Stimulated activated CD4-positive, alpha-beta T cell treated with anti-CD3 and anti-CD28 coated beads, Interleukin-4, amount 100 ng/mL, for 48 hours (primary cell): Measurements from ENCODE around the gene CENPK.
A peak's percentile ranks its signal among the peaks of the same experiment; 100 is the strongest.
"Not testable (repeated sequence)": the region's sequence is repeated elsewhere in the genome, so short reads cannot be mapped to it uniquely, and the experiment has no call there.

Source experiments
- DNase-seq, 2 donors: peaks; one replicate each; pipeline ENCODE4 v3.0.0-alpha.2; 2020; ENCODE audit warnings: low read depth in 2 of 2

CENPK gene

GRCh38 chr5:65562731-65563701 lies at the start of gene CENPK, which contains the start of gene PPWD1:
CENPK (minus strand) TSS chr5:65563168; CDS start chr5:65554907, 8,261 bp downstream.
PPWD1 (plus strand) TSS chr5:65563296; CDS start chr5:65563311, 15 bp downstream.
- peak; percentile 91 to 92 for DNase-seq

- no peak for DNase-seq
These were observed 49.4 kb upstream of the CENPK start for GRCh38 chr5:65612298-65612907.

DNA sequence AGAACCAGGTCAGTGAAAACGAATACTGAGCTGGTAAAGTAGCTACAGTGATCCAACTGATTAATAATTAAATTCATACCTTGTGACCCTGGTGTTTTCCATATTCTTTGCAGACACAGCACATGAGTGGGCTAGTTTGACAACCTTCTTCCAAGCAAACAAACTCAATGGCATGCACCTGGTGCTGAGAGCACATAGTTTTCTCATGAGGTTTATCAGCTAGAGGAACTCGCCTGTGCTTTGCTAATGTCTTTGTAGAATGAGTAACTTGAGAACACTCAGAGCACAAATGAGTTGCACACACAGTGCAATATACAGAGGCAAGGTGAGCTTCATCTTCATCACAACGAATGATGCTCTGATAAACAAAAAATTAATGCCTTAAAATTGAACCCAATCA lies 48.6 kb upstream of the CENPK start:
- DNase-seq: no peak

DNA sequence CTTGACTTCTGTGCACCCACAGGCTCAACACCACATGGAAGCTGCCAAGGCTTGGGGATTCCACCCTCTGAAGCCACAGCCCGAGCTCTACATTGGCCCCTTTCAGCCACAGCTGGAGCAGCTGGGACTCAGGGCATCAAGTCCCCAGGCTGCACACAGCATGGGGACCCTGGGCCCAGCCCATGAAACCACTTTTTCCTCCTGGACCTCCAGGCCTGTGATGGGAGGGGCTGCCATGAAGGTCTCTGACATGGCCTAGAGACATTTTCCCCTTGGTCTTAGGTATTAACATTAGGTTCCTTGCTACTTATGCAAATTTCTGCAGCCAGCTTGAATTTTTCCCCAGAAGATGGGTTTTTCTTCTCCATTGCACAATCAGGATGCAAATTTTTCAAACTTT lies 38.8 kb upstream of the CENPK start:
- not testable (repeated sequence) for DNase-seq

DNA sequence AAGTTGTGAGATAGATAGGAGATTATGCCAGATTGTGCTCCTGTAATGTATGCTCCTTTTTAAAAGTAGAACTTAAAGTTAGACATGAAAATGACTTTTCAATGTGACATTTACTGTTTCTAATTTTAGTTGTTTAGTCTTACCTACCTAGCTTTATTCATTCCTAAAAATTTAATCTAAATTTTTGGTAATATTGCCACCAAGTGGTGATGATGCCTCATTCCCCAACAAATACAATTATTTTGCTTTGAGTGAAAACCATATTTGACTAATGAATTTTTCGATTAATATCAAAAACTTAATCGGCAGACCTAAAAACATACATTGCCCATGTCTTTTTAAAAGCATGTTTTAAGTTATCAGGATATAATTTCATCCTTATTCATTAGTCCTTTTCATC lies 25.7 kb upstream of the CENPK start:
- no peak for DNase-seq

- no peak for DNase-seq
These were observed 14.2 kb upstream of the CENPK start for GRCh38 chr5:65577141-65577540.

- no peak for DNase-seq
These were observed 7.7 kb upstream of the CENPK start for GRCh38 chr5:65570598-65571226.

- DNase-seq: no peak
These were observed 3.5 kb upstream of the CENPK start for GRCh38 chr5:65566505-65566904.

DNA sequence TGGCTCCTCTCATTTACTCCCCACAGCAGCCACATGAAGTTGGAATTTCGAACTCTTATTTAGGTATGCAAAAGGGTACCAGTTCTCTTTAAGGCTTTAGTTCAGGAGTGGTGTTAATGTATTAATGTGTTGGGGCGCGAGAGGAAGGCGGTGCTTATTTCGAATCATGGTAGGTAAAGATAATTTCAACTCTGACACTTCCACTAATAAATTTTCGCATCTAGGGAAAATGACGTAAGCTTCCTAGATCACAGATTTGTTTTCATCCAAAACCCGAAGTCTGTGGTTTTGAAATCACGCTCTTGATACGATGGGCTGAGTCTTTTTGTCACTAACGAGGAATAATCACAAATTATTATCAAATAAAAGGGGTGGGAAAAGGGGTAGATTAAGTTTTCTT lies 809 bp upstream of the CENPK start:
- DNase-seq: no peak

- DNase-seq: no peak
These were observed 6.2 kb downstream of the CENPK start for GRCh38 chr5:65556718-65557117.

- DNase-seq: no peak
These were observed 6.8 kb downstream of the CENPK start for GRCh38 chr5:65556181-65556580.

DNA sequence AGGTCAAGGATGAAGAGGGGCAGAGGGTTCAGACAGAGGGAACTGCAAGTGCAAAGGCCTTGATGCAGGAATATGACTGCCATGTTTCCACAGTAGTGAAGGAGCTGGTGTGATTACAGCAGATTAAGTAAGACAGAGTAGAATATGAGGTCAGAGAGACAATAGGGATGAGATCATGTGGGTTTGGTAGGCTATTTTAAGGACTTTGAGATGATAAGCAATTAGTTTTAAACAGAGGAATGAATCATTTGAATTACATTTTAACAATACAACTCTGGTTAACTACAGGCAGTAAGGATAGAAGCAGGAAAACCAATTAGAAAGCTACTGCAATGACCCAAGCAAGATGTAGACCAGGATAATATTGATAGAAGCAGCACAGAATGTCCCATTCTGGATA lies 7.7 kb downstream of the CENPK start:
- DNase-seq: no peak

GRCh38 chr5:65553941-65554340 lies 9.0 kb downstream of the CENPK start:
- DNase-seq: no peak

GRCh38 chr5:65548281-65548680 lies 14.7 kb downstream of the CENPK start:
- no peak for DNase-seq

DNA sequence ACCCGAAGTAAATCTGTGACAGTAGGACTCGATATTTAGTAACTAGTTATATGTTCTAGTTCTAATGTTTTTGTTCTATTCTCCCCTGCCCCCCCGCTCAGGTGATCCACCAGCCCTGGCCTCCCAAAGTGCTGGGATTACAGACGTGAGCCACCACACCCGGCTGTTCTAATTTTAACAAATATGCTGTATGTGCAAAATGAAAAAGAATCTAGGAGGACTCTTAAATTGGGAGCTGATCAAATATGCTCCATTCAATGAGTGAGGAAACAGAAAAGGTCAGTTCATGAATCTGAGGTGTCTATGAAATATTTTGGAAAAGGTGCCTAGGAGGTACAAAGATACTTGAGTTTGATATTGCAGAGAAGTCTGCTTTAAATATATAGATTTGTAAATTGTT lies 16.8 kb downstream of the CENPK start:
- no peak for DNase-seq

DNA sequence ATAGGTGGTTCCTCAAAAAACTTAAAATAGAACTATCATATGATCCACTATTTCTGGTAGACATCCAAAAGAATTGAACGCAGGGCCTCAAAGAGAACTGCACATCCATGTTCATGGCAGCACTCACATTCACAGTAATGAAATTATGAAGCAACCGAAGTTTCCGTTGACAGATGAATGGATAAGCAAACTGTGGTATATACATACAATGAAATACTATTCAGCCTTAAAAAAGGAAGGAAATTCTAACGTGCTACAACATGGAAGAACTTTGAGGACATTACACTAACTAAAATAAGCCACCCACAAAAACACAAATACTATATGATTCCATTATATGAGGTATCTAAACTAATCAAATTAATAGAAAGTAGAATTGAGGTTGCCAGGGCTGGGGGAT lies 18.5 kb downstream of the CENPK start:
- no peak for DNase-seq

- no peak for DNase-seq
These were observed 23.1 kb downstream of the CENPK start for GRCh38 chr5:65539827-65540226.

DNA sequence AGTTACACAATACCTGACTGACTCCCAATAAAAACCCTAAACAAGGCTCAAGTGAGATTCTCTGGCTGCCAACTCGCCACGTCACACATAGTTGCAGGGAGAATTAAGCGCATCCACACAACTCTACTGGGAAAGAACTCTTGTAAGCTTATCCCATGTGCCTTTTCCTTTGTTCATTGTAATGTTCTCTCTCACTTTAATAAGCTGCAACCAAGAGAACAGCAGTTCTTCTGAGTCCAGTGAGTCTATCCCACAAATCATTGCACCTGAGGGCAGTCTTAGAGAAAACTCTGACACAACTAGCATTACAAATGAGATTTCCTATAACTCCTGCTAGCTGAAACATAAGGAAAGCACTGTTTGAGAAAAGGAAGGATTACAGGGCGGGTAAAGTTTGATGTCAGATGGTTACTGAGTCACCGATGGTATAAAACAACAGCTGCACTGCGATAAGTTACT lies 27.4 kb downstream of the CENPK start:
- no peak for DNase-seq

- no peak for DNase-seq
These were observed 32.1 kb downstream of the CENPK start for GRCh38 chr5:65530904-65531303.

DNA sequence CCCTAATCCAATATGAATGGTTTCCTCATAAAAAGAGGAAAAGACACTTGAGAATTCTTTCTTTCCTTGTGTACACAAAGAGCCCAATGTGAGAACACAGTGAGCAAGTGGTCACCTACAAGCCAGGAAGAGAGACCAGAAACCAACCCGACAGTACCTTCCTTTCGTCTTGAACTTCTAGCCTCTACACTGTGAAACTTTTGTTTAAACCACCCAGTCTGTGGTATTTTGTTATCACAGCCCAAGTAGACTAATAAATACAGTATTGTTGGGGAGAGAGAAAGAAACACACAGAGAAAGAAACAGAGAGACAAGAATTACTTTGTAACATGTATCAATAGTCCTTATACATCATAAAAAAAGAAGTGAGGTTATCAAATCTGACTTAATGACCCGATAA lies 37.2 kb downstream of the CENPK start:
- DNase-seq: no peak

GRCh38 chr5:65512170-65512937 lies 50.6 kb downstream of the CENPK start:
- DNase-seq: no peak

DNA sequence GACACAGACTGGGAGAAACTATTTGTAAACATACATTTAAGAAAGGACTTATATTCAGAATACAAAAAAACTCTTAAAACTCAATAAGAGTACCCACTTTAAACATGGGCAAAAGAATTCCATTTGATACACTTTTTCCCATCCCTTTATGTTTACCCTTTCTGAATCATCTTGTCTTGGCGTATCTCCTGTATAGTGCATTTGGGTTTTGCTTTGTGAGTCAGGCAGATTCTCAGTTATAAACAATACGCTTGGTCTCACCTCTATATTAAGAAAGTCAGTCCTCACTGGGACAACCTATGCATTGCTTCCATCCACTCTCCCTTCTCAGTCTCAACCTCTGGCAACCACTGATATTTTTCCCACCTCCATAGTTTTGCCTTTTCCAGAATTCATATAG lies 54.0 kb downstream of the CENPK start:
- DNase-seq: no peak
